ENCODE data around the gene ZNF664. TPM values are rescaled to one million over a fixed set of nuclear protein-coding genes. Genes with fewer than 3 reads are reported as not detected.

The ZNF664 gene
- polyA plus RNA-seq, 3 donors: 1.5 to 20.9 (median 2.7) TPM

DNA sequence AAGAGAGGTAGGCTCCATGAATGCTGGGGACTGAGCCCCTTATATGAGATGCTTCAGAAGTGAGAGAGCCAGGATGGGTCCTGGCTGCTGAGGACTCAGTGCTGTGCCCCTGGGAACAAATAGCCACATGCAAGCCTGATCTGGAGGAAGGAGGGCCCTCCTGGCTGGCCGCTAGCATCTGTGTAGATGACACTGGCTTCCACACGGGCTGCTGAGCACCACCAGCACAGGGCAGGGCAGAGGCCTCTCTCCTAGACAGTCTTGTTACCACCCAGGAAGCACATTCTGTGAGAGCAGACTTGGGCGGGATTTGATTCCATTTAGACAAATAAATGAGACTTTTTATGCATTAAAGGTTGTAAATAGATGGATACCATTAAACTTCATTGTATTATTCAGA lies 48.0 kb downstream of the ZNF664 start:
- no peak overlapping the region for H3K4me3 Mint-ChIP-seq
- WGBS (ENCODE audit: insufficient coverage): 60% methylated on average over 2 of the region's 3 CpGs
- Histone ChIP-seq H3K9me3 (replicated peaks in 1 of 2; ENCODE audit: control insufficient read depth in 1 of 2, insufficient read depth in 1 of 2, low read length in 2 of 2) (no peaks in the 10 kb centered on the region), H3K27me3 (ENCODE audit: control insufficient read depth in 2 of 2, insufficient read depth in 2 of 2, low read length in 2 of 2) (no peaks in the 10 kb centered on the region), H3K27ac (ENCODE audit: low read depth in 1 of 2, low read length in 2 of 2) (no peak overlapping the region), H3K4me3 (replicated peaks in 1 of 3; ENCODE audit: low read depth in 2 of 3, low read length in 3 of 3) (no peak overlapping the region), H3K79me2 (ENCODE audit: insufficient read depth, low read length) (no peaks in the 10 kb centered on the region), H3K36me3 (replicated peaks in 1 of 2; ENCODE audit: control insufficient read depth in 1 of 2, insufficient read depth in 2 of 2, low read length in 2 of 2) (no peaks in the 10 kb centered on the region), H3K4me2 (replicated peaks; ENCODE audit: extremely low read depth, low read length, poor library complexity, severe bottlenecking) (no peak overlapping the region), H4K20me1 (ENCODE audit: insufficient read depth, low read length) (no peaks in the 10 kb centered on the region), H3K4me1 (ENCODE audit: control insufficient read depth in 1 of 2, insufficient read depth in 2 of 2, low read length in 2 of 2) (peaks cover 7 to 13% of the 10 kb centered on the region in 2 donors), H2AFZ (ENCODE audit: insufficient read depth, low read depth, low read length, poor library complexity, severe bottlenecking) (no peak overlapping the region), H3K9ac (ENCODE audit: insufficient read depth, low read length, poor library complexity, severe bottlenecking) (no peak overlapping the region)
- intact Hi-C loops (cut with micrococcal nuclease): no loop called here
- no peaks in the 10 kb centered on the region for H3K36me3 Mint-ChIP-seq
- peaks cover 0 to 1% (median 0%) of the 10 kb centered on the region in 3 donors for H3K27me3 Mint-ChIP-seq (ENCODE audit: low read depth in 3 of 3)
- no peak for TF ChIP-seq CTCF (IDR thresholded peaks at IDR 0.05)
- no peak for DNase-seq
- peaks cover 21% of the 10 kb centered on the region for H3K4me1 Mint-ChIP-seq
- no peaks in the 10 kb centered on the region for H3K9me3 Mint-ChIP-seq
- H3K27ac Mint-ChIP-seq: no peak overlapping the region

- H3K4me3 Mint-ChIP-seq: no peak overlapping the region
These were observed 49.1 kb downstream of the ZNF664 start for GRCh38 chr12:124022161-124022560.

More at GRCh38 chr12:124022161-124022560, 49.1 kb downstream of the ZNF664 start:
- Mint-ChIP-seq H3K9me3 (peaks cover 0 to 3% (median 0%) of the 10 kb centered on the region in 7 donors), H3K27ac (no peak overlapping the region), H3K36me3 (no peaks in the 10 kb centered on the region), H3K4me1 (peaks cover 31% of the 10 kb centered on the region), H3K27me3 (ENCODE audit: low read depth in 3 of 3) (peaks cover 0 to 1% (median 0%) of the 10 kb centered on the region in 3 donors)
- Histone ChIP-seq H3K4me1 (ENCODE audit: control insufficient read depth in 1 of 2, insufficient read depth in 2 of 2, low read length in 2 of 2) (peaks cover 12 to 24% of the 10 kb centered on the region in 2 donors), H4K20me1 (ENCODE audit: insufficient read depth, low read length) (no peaks in the 10 kb centered on the region), H3K4me3 (replicated peaks in 1 of 3; ENCODE audit: low read depth in 2 of 3, low read length in 3 of 3) (no peak overlapping the region), H3K9ac (ENCODE audit: insufficient read depth, low read length, poor library complexity, severe bottlenecking) (no peak overlapping the region), H3K79me2 (ENCODE audit: insufficient read depth, low read length) (no peaks in the 10 kb centered on the region), H3K27ac (ENCODE audit: low read depth in 1 of 2, low read length in 2 of 2) (no peak overlapping the region), H3K27me3 (ENCODE audit: control insufficient read depth in 2 of 2, insufficient read depth in 2 of 2, low read length in 2 of 2) (no peaks in the 10 kb centered on the region), H3K4me2 (replicated peaks; ENCODE audit: extremely low read depth, low read length, poor library complexity, severe bottlenecking) (no peak overlapping the region), H3K9me3 (replicated peaks in 1 of 2; ENCODE audit: control insufficient read depth in 1 of 2, insufficient read depth in 1 of 2, low read length in 2 of 2) (no peaks in the 10 kb centered on the region), H2AFZ (ENCODE audit: insufficient read depth, low read depth, low read length, poor library complexity, severe bottlenecking) (no peak overlapping the region), H3K36me3 (replicated peaks in 1 of 2; ENCODE audit: control insufficient read depth in 1 of 2, insufficient read depth in 2 of 2, low read length in 2 of 2) (no peaks in the 10 kb centered on the region)
- WGBS (ENCODE audit: insufficient coverage): 90% methylated on average over 1 of the region's 3 CpGs
- TF ChIP-seq CTCF (IDR thresholded peaks at IDR 0.05): no peak
- intact Hi-C loops (cut with micrococcal nuclease): no loop called here
- no peak for DNase-seq
